Upper lobe of left lung (tissue), 4 donors: ENCODE data around the gene ST8SIA6.

ENCODE experiments used
- CTCF ChIP-seq, 6 experiments: fragments of 450-650 bp in 4 of 6; fragments of 200-600 bp in 2 of 6; sonication (generic) in 2 of 6; IDR thresholded peaks; one replicate each; pipeline ENCODE4 v1.5.1; 2016 to 2019; ENCODE audit warnings: antibody characterized with exemption in 6 of 6
- POLR2A ChIP-seq, 4 donors: fragments of 450-650 bp; IDR thresholded peaks; one replicate each; pipeline ENCODE4 v1.5.1; 2016 to 2017; ENCODE audit warnings: antibody characterized with exemption in 4 of 4, mild to moderate bottlenecking in 2 of 4
- POLR2AphosphoS5 ChIP-seq, 2 donors: sonication (generic); formaldehyde crosslinking; IDR thresholded peaks; one replicate each; pipeline ENCODE4 v1.5.1; 2017; ENCODE audit warnings: antibody characterized with exemption in 2 of 2

GRCh38 chr10:17276756-17277424 is 177.5 kb downstream of the ST8SIA6 start:
- TF ChIP-seq CTCF (IDR thresholded peaks at IDR 0.05) (no peak), POLR2AphosphoS5 (IDR thresholded peaks at IDR 0.05) (no peak), POLR2A (IDR thresholded peaks at IDR 0.05) (no peak)
